Lung (tissue), 12 donors: ENCODE results near the gene NDUFA7. TPM values are rescaled to one million over a fixed set of nuclear protein-coding genes. Genes with fewer than 3 reads are reported as not detected.
A peak's percentile ranks its signal among the peaks of the same experiment; 100 is the strongest.

ENCODE experiments used
- ATAC-seq: fragments of 200-7000 bp; cut with Tn5 transposase; one replicate; pipeline ENCODE4 v1.9.1; 2020; ENCODE audit warnings: moderate number of reproducible peaks; ENCODE audit not compliant: insufficient read depth, low FRiP score
- DNase-seq, 3 donors: peaks; one replicate each; pipeline ENCODE4 v3.0.0-alpha.2; 2013 to 2017
- H3K27ac ChIP-seq, 2 donors: one replicate each; pipeline ENCODE4 v1.5.1; 2013; ENCODE audit warnings: mild to moderate bottlenecking in 2 of 2, moderate library complexity in 2 of 2, control low read depth in 1 of 2, inconsistent platforms in 1 of 2, low read depth in 1 of 2, low read length in 1 of 2
- H3K27me3 ChIP-seq, 3 donors: one replicate each; pipeline ENCODE4 v1.5.1; 2013; ENCODE audit warnings: low read length in 2 of 3; ENCODE audit not compliant: control insufficient read depth in 3 of 3, insufficient read depth in 3 of 3
- H3K36me3 ChIP-seq, 4 donors: one replicate each; pipeline ENCODE4 v1.5.1; 2013; ENCODE audit warnings: low read length in 4 of 4, mild to moderate bottlenecking in 1 of 4, moderate library complexity in 1 of 4; ENCODE audit not compliant: control insufficient read depth in 4 of 4, insufficient read depth in 4 of 4
- H3K4me1 ChIP-seq, 5 donors: one replicate each; pipeline ENCODE4 v1.5.1; 2013; ENCODE audit warnings: low read length in 5 of 5, mild to moderate bottlenecking in 2 of 5, moderate library complexity in 1 of 5; ENCODE audit not compliant: control insufficient read depth in 5 of 5, insufficient read depth in 5 of 5
- H3K4me3 ChIP-seq: one replicate; pipeline ENCODE4 v1.5.1; 2013; ENCODE audit warnings: mild to moderate bottlenecking, control low read depth, moderate library complexity
- H3K9ac ChIP-seq, 2 donors: one replicate each; pipeline ENCODE4 v1.5.1; 2013; ENCODE audit warnings: low read length in 2 of 2, control low read depth in 1 of 2; ENCODE audit not compliant: insufficient read depth in 1 of 2
- H3K9me3 ChIP-seq, 4 donors: one replicate each; pipeline ENCODE4 v1.5.1; 2013; ENCODE audit warnings: low read length in 3 of 4, mild to moderate bottlenecking in 1 of 4, moderate library complexity in 1 of 4; ENCODE audit not compliant: control insufficient read depth in 4 of 4, insufficient read depth in 3 of 4
- CTCF ChIP-seq: IDR thresholded peaks from 2 replicates; pipeline ENCODE4 v1.5.1; 2012; ENCODE audit warnings: mild to moderate bottlenecking; ENCODE audit errors: control extremely low read depth, extremely low read depth
- WGBS, 2 donors: extraction: QIAGEN DNeasy Blood & Tissue Kit; methylation state at CpG; one replicate each; pipeline ENCODE4 v1.1.7; 2013; 5-methylcytosine and 5-hydroxymethylcytosine counted together
- polyA plus RNA-seq, 2 donors: library from polyadenylated mRNA; stranded (reverse); fragments of 200-250 nt; gene quantifications; one replicate each; pipeline ENCODE4 v1.2.1, GENCODE V29; 2013
- total RNA-seq, 2 donors: library from RNA; depleted of rRNA in 1 of 2; stranded (reverse); fragments of >200 nt in 1 of 2; gene quantifications; one replicate each; pipeline ENCODE4 v1.2.1, GENCODE V29; 2014 to 2021
- donor health status: control.
- donor health status: control.
- donor health status: Bipolar disorder and iron deficiency.
- donor health status: healthy.
- donor health status: DM: yes; HTN: yes; CAD: no.

NDUFA7 gene
- total and polyA plus RNA-seq, 4 donors, result 10.6 to 239 (median 86.8) TPM

- Histone ChIP-seq H3K36me3 (peaks cover 0 to 18% (median 0%) of the 10 kb centered on the region in 4 donors), H3K4me3 (peak overlapping the region; percentile 13), H3K27ac (peak overlapping the region in 1 of 2 donors; percentile 60), H3K9me3 (no peaks in the 10 kb centered on the region), H3K4me1 (peaks cover 0 to 12% (median 4%) of the 10 kb centered on the region in 5 donors), H3K9ac (no peak overlapping the region), H3K27me3 (peaks cover 0 to 47% (median 36%) of the 10 kb centered on the region in 3 donors)
- no peak for DNase-seq
- no peak for TF ChIP-seq CTCF
- 7 to 30% methylated on average over 55 to 79 of the region's 79 CpGs for WGBS, 2 donors
- ATAC-seq, result peak; percentile 4
Observed at GRCh38 chr19:8335343-8336071, 14.3 kb upstream of the NDUFA7 start.

- peaks cover 0 to 45% (median 36%) of the 10 kb centered on the region in 3 donors for H3K27me3 ChIP-seq
- peaks cover 0 to 23% (median 0%) of the 10 kb centered on the region in 4 donors for H3K36me3 ChIP-seq
Observed at GRCh38 chr19:8334458-8335342, 13.5 kb upstream of the NDUFA7 start.

GRCh38 chr19:8333767-8334457, 12.7 kb upstream of the NDUFA7 start:
- Histone ChIP-seq H3K27ac (no peak overlapping the region), H3K36me3 (peaks cover 0 to 23% (median 0%) of the 10 kb centered on the region in 4 donors), H3K4me1 (peaks cover 0 to 10% (median 1%) of the 10 kb centered on the region in 5 donors), H3K9ac (no peak overlapping the region), H3K9me3 (no peaks in the 10 kb centered on the region), H3K27me3 (peaks cover 0 to 45% (median 33%) of the 10 kb centered on the region in 3 donors), H3K4me3 (no peak overlapping the region)
- DNase-seq, result no peak
- ATAC-seq, result no peak
- TF ChIP-seq CTCF, result no peak
- 44 to 45% methylated on average over 45 to 48 of the region's 48 CpGs for WGBS, 2 donors

More at GRCh38 chr19:8334458-8335342, 13.5 kb upstream of the NDUFA7 start:
- TF ChIP-seq CTCF, result no peak
- no peak overlapping the region for H3K9ac ChIP-seq
- no peaks in the 10 kb centered on the region for H3K9me3 ChIP-seq
- DNase-seq (peak; percentile 74 to 91 (median 80)), ATAC-seq (peak; percentile 74)
- no peak overlapping the region for H3K4me3 ChIP-seq
- H3K27ac ChIP-seq, result peak overlapping the region in 1 of 2 donors; percentile 44
- 27 to 34% methylated on average over 89 to 117 of the region's 117 CpGs for WGBS, 2 donors
- peaks cover 0 to 10% (median 4%) of the 10 kb centered on the region in 5 donors for H3K4me1 ChIP-seq
